C4-2B (cell line): ENCODE data around the gene PGLYRP2.

ENCODE experiments used
- H3K27ac ChIP-seq: fragments of 450-650 bp; 2 replicates; pipeline ENCODE4 v1.5.1; 2017
- CTCF ChIP-seq: fragments of 450-650 bp; conservative IDR thresholded peaks from 2 replicates; pipeline ENCODE4 v1.5.1; 2017; ENCODE audit warnings: mild to moderate bottlenecking
- ZFX ChIP-seq: fragments of 450-650 bp; IDR thresholded peaks from 2 replicates; pipeline ENCODE4 v1.6.1; 2017

The PGLYRP2 gene

DNA sequence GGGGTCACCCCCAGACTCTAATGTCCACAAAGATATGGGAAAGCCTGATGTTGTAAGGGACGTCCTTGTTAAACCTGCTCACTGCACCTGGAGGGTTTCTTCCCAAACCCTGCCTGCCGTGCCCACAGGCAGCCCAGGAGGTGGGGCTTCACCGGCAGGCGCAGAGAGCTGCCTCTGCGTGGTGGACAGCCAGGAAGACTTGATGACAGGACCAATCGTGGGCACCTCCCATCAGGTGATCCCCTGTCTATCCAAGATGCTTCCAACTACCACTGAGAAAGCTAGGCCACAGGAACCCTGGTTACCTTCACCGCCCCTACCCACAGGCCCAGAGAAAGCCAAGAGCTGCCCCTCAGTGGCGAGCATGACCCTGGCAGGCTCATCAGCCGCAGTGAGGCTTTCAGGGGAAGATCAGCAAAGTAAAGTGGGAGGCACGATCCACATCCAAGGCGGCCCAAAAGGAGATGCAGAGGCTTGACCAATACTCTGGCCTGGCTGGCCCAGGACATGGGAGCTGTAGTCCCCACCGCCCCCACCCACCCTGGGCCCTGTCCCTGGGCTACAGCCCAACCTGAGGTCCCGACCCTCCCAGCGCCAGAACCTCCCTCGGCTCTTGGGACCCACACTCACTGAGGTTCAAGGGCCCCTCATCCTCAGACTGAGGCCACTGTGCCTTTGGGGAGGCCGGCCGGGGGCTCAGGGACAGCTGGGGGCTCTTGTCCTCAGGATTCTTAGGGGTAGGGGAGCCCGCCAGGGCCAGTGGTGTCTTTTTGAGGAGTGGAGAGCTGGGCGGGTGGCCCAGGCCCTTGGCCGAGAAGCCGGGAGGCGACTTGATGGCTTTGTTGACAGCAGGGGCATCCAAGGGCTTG is 50.1 kb downstream of the PGLYRP2 start:
- TF ChIP-seq ZFX (no peak), CTCF (no peak)
- no peak overlapping the region for H3K27ac ChIP-seq

DNA sequence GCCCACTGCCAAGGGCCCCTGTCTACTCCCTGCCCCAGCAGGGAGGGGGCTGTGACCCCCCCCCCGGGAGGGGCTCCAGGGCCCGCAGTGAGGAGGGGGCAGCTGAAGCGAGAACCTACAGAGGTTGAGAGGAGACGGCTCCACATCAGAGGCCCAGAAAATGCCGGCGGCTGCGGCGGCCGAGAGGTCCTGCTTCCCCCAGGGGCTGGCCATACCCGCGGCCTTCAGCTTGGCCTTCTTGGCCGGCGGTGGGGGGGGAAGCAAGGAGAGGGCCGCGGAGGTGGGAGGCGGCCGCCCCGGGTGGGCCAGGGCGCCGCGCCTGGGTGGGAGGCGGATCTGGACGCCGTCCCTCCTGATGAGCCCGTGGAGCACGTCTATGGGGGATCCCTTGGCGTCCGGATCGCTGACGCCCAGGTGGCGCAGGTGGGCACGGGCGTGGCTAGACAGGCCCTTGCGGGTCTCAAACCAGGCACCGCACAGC is 51.3 kb downstream of the PGLYRP2 start:
- TF ChIP-seq CTCF (no peak), ZFX (no peak)
- H3K27ac ChIP-seq = no peak overlapping the region

DNA sequence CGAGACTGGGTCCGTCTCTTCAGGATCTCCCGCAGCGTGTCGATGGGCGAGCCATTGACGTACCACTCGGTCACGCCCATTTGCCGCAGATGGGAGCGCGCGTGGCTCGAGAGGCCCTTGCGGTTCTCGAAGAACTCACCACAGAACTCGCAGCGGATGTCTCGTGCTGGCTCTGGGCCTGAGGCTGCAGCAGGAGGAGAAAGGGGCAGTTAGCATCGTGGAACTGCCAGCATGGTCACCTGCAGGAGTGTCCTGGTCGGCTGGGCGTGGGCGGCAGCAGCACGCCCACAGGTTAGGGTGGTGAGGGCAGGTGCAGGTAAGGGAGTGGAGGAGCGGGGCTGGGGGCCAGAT is 52.0 kb downstream of the PGLYRP2 start:
- no peak overlapping the region for H3K27ac ChIP-seq
- TF ChIP-seq CTCF (no peak), ZFX (no peak)

GRCh38 chr19:15426485-15427349 is 52.6 kb downstream of the PGLYRP2 start:
- TF ChIP-seq ZFX (no peak), CTCF (no peak)
- H3K27ac ChIP-seq = no peak overlapping the region

- no peak overlapping the region for H3K27ac ChIP-seq
- no peak for TF ChIP-seq CTCF
- TF ChIP-seq ZFX = no peak
Observed at GRCh38 chr19:15425321-15425950, 53.9 kb downstream of the PGLYRP2 start.

DNA sequence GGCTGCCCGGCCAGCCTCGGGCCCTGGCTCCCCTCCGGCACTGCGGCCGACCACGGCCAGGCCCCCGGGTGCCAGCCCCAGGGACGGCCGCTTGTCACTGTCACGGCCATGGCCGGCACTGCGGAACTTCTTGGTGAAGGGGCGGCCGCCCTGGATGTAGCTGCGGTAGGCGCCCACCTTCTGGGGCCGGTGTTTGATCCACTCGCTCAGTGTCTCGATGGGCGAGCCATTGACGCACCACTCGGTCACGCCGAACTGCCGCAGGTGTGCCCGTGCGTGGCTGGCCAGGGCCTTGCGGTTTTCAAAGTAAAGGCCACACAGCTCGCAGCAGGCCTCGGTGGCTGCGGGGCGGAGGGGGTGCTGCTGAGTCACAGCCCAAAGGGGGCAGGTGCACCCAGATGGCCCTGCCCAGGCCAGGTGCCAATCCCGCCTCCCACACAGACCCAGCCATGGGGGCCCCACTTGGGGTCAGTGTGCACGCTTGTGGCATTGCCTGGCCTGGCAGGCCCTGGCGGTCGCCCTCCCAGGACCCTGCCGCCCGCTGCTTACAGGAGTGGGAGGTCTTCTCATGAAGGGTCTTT is 54.5 kb downstream of the PGLYRP2 start:
- no peak overlapping the region for H3K27ac ChIP-seq
- TF ChIP-seq ZFX (no peak), CTCF (no peak)
